HTR-8/SVneo (cell line): ENCODE measurements around the gene PRR35.

Experiments
- DNase-seq: peaks from one replicate; pipeline ENCODE4 v3.0.0; 2011; ENCODE audit warnings: low spot score, mixed read lengths; ENCODE audit not compliant: insufficient read length
- FAIRE-seq: peaks from 2 replicates; lab custom pipeline; 2011; peaks lifted over from hg19 to GRCh38; lab: Jason Lieb, UNC

PRR35 gene

GRCh38 chr16:546909-547770 lies 13.1 kb upstream of the PRR35 start:
- no peak for FAIRE-seq
- no peak for DNase-seq

GRCh38 chr16:548586-548985 lies 11.6 kb upstream of the PRR35 start:
- DNase-seq: no peak
- FAIRE-seq: no peak

GRCh38 chr16:549544-550263 lies 10.5 kb upstream of the PRR35 start:
- no peak for FAIRE-seq
- no peak for DNase-seq

DNA sequence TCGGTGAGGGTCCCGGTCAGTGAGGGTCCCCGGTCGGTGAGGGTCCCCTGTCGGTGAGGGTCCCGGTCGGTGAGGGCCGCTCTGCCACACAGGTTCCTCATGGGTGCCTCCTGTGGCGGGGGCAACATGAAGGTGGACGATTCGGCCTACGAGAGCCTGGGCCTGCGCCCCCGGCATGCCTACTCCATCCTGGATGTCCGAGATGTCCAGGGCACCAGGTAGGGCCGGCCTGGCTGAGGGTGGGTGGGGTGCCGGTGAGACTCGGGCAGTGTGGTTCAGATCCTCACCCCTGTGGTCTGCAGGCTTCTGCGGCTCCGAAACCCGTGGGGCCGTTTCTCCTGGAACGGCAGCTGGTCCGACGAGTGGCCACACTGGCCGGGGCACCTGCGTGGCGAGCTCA lies 9.0 kb upstream of the PRR35 start:
- DNase-seq: no peak
- FAIRE-seq: no peak

DNA sequence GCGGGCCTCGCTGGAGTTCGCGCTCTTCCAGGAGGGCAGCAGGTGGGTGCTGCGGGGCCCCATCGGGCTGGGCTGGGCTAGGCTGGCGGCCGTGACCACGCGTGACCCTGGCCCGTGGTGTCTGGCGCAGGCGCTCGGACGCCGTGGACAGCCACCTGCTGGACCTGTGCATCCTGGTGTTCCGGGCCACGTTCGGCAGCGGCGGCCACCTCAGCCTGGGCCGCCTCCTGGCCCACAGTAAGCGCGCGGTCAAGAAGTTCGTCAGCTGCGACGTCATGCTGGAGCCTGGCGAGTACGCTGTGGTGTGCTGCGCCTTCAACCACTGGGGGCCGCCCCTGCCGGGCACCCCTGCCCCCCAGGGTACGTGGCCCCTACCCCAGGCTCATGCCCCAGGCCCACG lies 8.0 kb upstream of the PRR35 start:
- no peak for DNase-seq
- no peak for FAIRE-seq

- DNase-seq: no peak
- no peak for FAIRE-seq
Observed at GRCh38 chr16:553601-554296, 6.4 kb upstream of the PRR35 start.

- DNase-seq: no peak
- no peak for FAIRE-seq
Observed at GRCh38 chr16:554297-554621, 5.9 kb upstream of the PRR35 start.

DNA sequence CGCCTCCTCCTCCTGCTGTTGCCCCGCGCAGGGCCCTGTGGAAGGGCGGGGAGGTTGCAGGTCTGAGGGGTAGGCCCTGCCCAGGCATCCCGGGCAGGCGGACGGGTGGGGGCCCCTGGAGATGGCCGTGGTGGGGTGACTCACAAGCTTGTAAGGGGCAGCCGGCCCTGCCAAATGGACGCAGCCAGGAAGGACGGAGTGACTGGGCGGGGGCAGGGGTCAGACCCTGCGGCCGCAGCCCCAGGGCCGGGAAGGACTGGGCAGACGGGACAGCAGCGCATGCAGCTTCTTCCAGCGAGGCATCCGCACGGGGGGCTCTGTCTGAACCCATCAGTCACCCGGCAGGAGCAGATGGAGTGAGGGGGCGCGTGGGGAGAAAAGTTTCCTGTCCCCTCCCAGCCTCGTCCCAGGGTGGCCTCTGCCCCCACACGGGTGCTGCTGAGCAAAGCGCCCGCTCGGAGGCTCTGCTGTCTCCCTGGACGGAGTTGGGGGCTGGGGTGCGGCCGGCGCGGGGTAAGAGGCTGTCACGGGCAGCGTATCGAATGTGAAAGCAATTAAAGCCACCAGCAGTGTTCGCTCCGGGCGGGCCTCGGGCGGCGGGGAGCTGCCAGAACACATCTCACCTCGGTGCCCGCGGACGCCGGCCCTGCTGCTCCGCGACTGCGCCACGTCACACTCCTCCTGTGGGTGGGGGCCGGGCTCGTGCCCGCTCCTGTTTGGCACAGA lies 5.4 kb upstream of the PRR35 start:
- FAIRE-seq: no peak
- no peak for DNase-seq

GRCh38 chr16:555528-556473 lies 4.4 kb upstream of the PRR35 start:
- no peak for DNase-seq
- no peak for FAIRE-seq

DNA sequence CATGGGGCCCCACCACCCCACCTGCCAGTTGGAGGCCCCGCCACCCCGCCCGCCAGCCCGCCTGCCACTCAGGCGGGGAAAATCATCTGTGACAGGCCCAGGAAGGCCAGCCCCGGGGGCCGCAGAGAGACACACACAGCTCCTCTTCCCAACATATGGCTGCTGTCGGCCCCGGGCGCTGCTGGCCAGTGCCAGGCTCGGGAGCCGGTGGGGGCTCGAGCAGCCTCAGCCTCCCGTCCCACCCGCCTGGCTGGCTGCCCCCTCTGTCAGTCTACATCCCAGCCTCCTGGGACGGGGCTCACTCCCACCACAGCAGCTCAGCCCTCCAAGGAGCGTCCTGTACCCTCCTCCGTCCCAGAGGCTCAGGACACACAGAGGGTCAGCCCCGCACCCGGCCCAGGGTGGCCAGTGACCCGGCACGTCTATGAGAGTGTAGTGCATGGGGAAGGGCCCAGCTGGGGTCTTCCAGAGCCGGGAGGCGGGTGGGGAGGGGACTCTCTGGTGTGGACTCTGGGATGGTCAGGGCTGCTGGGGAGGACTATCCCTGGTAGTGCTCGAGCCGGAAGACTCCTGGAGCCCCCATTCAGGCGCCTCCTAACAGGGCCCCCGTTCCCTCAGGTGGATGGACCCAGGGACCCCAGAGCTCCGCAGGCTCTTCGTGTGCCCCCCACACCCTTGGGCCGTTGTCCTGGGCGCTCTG lies 3.6 kb upstream of the PRR35 start:
- DNase-seq (no peak), FAIRE-seq (no peak)

GRCh38 chr16:557463-558297 lies 2.5 kb upstream of the PRR35 start:
- DNase-seq (no peak), FAIRE-seq (no peak)

DNA sequence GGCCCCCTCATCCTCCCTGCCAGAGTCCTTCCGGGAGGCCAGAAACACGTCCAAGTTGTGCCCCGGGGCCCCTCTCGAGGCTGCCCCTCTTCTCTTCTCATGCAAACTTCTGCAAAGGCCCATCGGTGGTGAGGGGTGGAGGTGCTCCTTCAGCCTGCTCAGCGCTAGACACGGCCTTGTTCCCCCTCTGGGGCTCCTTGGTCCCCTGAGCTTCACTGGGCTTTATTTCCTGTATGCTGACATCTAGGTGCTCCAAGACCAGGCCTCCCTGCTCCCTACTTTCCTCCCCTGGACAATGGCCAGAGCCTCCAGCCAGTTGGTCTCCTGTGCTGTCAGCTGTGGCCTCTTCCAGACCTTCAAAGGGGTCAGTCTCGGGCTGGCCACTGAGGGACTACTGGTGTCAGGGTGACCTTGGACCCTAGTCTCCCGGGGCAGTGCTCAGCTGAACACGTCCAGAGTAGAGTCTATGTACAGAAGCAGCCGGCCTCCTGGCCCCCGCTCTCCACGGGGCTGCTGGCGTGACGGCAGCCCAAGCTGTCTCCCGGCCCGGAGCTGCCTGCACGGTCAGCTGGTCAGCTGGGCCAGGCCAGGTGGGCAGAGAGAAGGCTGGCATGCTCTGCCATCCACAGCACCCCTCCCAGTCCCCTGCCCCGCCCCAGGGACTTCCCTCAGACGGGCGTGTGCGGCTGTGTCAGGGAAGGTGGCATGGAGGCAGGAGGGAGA lies 1.7 kb upstream of the PRR35 start:
- DNase-seq (no peak), FAIRE-seq (no peak)

- FAIRE-seq (no peak), DNase-seq (no peak)
Observed at GRCh38 chr16:559021-559380, 1.2 kb upstream of the PRR35 start.

GRCh38 chr16:559411-560203 lies 587 bp upstream of the PRR35 start:
- DNase-seq (no peak), FAIRE-seq (no peak)

GRCh38 chr16:560701-561412 lies 663 bp downstream of the PRR35 start:
- DNase-seq (no peak), FAIRE-seq (no peak)

- DNase-seq (no peak), FAIRE-seq (no peak)
Observed at GRCh38 chr16:561413-561794, 1.2 kb downstream of the PRR35 start.
